ENCODE measurements around the gene IFT52. TPM values are rescaled to one million over a fixed set of nuclear protein-coding genes. Genes with fewer than 3 reads are reported as not detected.
"Not testable (repeated sequence)": the region's sequence is repeated elsewhere in the genome, so short reads cannot be mapped to it uniquely, and the experiment has no call there.

Gene IFT52
- total RNA-seq, 1 donor from 2014 or later, result 6.5 TPM

DNA sequence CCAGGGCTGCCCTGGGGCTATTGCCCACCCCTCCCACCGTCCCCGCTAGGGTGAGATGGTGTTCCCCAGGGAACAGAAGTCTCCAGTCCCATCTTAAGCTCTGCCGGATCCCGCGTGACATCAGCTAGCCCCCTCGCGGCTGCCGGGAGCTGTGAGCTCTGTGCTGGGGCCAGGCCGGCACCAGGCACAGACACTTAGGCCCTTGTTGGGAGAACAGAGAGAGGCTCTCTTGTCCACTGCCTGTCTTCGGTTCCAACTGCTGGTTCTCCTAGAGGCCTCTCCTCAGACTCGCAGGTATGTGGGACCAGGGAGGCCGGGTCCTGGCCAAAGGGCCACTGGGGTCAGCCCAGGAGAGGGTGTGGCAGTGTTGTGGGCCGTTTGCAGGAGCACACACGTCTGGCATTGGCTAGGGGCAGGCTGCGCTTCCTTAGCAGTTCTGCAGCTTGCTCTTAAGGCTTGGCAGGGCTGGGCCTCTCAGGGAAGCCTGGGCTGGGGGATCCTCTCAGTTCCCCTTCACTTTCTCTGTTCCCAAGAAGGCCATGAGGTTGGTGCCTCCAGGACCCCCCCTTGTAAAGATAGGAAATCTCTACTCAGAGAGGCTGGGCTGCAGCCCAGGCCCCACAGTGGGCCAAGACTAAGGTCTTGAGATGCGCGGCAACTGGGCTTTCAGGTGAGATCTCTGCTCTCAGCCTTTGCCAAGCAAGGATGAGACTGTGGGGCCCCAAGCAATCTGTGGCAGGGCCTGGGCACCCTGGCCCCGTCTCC lies 25.6 kb upstream of the IFT52 start:
- ATAC-seq (no peak), DNase-seq (ENCODE audit: missing footprints) (no peak)
- intact Hi-C loops (cut with DNase I), result no loop called here

DNA sequence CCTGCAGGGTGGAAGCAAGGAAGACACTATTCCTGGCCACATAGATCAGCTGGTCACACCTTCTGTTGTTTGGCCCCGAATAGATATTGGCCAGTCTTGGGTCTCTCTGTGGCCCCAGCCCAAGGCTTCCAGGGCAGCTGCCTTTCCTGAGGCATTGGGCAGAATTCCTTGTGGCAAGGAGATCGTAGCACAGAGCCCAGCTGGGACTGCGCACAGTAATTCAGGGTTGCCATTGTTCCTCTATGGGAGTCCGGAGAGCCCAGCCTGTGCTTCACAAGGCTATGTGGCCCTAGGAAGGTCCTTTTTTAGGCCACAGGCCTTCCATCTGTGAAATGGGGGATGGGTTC lies 25.0 kb upstream of the IFT52 start:
- intact Hi-C loops (cut with DNase I), result no loop called here

DNA sequence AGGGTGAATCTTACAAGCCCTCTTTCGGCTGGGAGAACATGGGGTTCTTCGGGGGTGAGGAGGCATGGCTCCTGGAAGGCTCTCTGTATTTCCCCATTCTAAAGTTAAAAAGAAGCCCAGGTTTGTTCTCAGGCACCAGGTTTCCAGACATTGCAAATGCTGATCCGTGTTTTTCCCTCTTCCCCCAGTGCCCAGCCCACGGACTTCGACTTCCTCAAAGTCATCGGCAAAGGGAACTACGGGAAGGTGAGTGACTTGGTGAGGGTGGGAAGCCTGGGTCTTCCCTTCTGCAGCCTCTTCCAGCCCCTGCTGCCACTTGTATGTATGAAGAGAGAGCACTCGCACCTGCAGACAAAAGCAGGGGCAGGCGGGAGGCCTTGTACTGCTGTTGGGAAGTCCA lies 23.3 kb upstream of the IFT52 start:
- intact Hi-C loops (cut with DNase I), result no loop called here
- ATAC-seq (no peak), DNase-seq (ENCODE audit: missing footprints) (no peak)

More for the DNA sequence above, 25.0 kb upstream of the IFT52 start:
- ATAC-seq (no peak), DNase-seq (ENCODE audit: missing footprints) (no peak)

DNA sequence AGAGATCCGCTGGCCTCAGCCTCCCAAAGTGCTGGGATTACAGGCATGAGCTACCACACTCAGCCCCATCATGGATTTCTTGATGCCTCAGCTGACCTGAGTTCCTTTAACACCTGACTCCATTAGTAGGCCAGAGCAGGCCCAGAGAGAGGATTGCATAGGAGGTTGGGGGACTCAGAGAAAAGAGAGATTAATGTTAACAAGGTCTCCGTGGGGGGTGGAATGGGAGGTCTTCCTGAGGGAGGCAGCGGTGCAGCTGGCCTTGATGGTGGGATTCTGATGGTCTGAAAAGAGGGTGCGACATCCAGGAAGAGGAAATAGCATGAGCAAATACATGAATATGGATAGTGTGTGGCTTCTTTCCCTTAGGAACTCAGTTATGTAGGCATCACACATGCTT lies 22.0 kb upstream of the IFT52 start:
- intact Hi-C loops (cut with DNase I), result no loop called here
- DNase-seq (ENCODE audit: missing footprints) (no peak), ATAC-seq (no peak)

DNA sequence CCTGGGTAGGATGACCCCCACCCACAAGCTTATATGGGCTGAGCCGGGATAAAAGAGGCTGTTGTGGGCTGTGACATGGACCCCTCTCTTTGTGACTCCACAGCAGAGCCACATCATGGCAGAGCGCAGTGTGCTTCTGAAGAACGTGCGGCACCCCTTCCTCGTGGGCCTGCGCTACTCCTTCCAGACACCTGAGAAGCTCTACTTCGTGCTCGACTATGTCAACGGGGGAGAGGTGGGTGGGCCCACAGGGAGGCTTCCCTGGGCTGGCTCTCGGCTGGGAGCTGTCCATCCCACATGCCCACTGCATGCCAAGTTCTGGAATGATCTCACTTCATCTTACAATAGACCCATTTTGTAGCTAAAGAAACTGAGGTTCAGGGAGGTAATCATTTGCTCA lies 21.5 kb upstream of the IFT52 start:
- intact Hi-C loops (cut with DNase I), result no loop called here
- DNase-seq (ENCODE audit: missing footprints) (no peak), ATAC-seq (no peak)

DNA sequence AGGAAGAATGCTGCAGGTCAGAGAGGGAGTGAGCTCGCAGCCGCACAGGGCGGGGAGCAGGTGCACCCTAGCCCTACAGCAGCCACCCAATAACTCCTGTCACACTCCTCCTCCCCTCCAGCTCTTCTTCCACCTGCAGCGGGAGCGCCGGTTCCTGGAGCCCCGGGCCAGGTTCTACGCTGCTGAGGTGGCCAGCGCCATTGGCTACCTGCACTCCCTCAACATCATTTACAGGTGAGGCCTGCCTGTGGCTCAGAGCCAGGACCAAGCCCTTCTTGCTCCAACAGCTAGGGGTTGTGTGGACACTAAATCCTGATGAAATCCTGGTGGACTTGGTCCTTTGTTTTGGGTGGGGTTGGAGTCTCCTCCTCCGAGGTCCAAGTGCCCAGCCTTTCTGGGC lies 20.2 kb upstream of the IFT52 start:
- intact Hi-C loops (cut with DNase I), result no loop called here
- no peak for DNase-seq (ENCODE audit: missing footprints)
- ATAC-seq, result no peak

DNA sequence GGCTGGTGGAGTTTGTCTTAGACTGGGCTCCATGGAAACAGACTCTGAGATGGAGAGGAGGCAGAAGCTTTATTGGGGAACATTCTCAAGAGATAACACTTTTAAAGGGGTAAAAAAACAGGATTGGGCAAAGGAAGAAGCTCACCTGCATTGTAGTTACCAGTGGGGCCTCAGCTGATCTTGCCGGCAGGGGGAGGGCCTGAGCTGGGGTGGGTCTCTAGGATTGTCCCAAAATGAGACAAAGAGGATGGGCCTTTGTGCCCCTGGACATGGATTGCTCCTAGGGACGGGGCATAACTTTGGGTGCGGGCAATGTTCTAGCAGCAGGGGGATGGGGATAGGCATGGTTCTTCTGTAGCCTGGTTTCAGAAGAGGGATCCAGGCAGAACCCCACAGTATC lies 19.4 kb upstream of the IFT52 start:
- DNase-seq (ENCODE audit: missing footprints), result no peak
- intact Hi-C loops (cut with DNase I), result no loop called here
- no peak for ATAC-seq

DNA sequence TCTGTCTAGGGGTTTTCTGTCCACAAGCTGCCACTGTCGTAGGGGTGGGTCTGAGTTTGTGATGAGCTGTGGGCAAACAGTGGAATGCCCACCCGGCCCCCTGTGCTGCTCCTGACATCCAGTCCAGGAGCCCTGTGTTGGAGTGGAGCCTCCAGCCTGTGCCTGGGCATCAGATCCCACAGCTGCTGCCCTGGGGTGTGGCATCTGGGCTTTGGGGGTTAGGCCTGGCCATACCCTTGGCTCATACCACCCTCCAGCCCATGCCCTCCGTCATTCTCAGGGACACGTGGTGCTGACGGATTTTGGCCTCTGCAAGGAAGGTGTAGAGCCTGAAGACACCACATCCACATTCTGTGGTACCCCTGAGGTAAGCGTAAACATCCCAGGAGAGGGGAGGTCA lies 19.0 kb upstream of the IFT52 start:
- no peak for ATAC-seq
- intact Hi-C loops (cut with DNase I), result no loop called here
- no peak for DNase-seq (ENCODE audit: missing footprints)

DNA sequence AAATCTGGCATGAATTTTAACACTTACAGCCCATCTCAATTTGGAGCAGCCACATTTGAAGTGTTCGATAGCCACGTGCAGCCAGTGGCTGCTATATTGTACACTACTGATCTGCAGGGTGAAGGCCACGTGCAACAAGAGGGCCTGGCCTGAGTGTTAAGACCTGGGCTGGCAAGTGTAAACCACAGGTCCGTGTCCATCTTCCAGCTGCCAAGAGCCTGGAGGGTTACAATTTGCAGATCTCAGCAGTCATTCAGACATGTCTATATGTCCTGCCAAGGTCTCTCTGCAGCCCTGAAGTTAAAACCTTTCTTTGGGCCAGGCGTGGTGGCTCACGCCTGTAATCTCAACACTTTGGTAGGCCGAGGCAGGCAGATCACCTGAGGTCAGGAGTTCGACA lies 17.8 kb upstream of the IFT52 start:
- ATAC-seq (no peak), DNase-seq (ENCODE audit: missing footprints) (no peak)
- intact Hi-C loops (cut with DNase I), result no loop called here

DNA sequence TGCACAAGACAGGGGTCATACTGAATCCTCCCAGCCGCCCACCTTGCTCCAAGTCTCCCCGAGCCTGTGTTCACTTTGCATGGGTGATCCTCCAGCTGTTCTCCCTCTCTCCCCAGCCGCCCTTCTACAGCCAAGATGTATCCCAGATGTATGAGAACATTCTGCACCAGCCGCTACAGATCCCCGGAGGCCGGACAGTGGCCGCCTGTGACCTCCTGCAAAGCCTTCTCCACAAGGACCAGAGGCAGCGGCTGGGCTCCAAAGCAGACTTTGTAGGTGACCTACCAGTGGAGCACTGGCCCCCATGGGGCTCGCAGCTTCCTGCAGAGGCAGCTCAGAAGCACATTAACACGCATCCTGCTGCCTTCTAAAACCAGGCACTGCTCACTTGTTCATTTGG lies 14.6 kb upstream of the IFT52 start:
- ATAC-seq, result peak; percentile 37

DNA sequence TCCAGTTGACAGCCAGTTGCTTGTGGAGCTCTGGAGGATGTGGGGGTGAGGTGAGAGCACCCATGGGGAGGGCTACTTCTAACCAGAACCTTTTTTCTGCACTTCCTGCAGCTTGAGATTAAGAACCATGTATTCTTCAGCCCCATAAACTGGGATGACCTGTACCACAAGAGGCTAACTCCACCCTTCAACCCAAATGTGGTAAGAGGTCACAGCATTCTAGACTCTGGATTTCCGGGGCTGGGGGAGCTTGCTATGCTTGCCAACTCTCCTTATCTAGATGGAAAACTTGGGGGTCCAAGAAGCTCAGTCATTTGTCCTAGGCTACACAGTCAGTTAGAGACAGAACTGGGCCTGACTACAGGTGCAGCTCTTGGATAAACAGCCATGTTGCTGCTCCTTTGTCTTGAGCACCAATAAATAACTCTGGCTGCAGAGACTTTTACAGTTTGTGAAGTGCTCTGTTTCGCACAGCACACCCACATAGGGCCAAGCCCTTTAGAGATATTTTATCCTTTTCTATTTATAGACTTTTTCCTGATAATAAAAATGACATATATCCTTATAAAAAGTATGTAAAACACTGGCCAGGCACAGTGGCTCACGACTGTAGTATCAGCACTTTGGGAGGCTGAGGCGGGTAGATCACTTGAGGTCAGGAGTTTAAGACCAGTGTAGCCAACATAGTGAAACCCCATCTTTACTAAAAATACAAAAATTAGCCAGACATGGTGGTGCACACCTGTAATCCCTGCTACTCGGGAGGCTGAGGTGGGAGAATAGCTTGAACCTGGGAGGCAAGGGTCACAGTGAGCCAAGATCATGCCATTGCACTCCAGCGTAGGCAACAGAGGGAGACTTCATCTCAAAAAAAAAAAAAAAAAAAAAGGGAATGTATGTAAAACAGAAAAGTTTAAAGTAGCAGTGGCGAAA lies 10.6 kb upstream of the IFT52 start:
- intact Hi-C loops (cut with DNase I), result no loop called here
- DNase-seq (ENCODE audit: missing footprints) (no peak), ATAC-seq (no peak)

More for the DNA sequence above, 14.6 kb upstream of the IFT52 start:
- no peak for DNase-seq (ENCODE audit: missing footprints)
- intact Hi-C loops (cut with DNase I), result no loop called here

DNA sequence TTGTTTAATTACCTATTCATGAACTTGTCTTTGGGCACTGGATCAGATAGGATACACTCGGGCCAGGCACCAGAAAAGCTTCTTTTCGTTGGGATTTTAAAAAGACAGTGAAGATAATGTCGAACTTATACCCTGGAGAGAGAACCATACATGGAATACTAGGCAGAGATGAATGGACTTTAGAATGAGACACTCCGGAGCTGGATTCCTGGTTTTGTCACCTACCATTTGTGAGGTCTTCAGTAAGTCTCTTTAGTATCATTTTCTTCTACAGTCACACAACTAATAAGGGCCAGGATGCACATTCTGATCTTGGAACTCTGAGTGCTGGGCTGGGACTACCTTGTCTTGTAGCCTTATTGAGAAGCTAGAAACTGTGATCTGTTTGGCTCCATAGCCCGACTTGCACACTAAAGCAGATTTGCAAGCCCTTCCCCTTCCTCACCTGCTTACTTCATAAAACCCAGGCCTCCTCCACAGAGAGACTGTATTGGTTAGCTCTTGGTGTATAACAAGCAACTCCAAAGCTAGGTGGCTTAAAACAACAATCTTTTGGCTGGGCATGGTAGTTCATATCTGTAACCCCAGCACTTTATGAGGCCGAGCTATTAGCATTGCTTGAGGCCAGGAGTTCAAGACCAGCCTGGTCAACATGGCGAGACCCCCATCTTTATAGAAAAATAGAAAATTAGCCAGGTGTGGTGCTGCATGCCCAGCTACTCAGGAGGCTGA lies 7.4 kb upstream of the IFT52 start:
- ATAC-seq (no peak), DNase-seq (ENCODE audit: missing footprints) (no peak)
- intact Hi-C loops (cut with DNase I), result no loop called here

DNA sequence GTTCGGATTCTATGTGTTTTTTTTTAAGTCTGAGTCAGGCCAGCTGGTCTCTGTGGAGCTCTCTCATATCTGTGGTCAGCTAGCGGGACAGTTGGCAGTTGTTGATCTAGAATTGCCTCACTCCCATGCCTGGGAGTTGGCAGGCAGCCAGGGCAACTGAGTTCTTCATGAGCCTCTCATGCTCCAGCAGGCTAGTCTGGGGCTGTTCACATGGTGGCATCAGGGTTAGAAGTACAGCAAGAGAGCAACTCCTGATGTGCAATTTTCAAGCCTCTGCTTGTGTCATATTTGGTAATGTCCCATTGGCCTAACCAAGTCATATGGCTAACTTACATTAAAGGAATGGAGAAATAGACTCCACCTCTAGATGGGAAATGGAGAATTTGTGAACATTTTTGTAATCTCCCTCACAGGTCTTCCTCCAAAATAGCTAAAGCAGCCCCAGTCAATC lies 6.7 kb upstream of the IFT52 start:
- intact Hi-C loops (cut with DNase I), result no loop called here
- DNase-seq (ENCODE audit: missing footprints) (peak; percentile 86), ATAC-seq (peak; percentile 31)

DNA sequence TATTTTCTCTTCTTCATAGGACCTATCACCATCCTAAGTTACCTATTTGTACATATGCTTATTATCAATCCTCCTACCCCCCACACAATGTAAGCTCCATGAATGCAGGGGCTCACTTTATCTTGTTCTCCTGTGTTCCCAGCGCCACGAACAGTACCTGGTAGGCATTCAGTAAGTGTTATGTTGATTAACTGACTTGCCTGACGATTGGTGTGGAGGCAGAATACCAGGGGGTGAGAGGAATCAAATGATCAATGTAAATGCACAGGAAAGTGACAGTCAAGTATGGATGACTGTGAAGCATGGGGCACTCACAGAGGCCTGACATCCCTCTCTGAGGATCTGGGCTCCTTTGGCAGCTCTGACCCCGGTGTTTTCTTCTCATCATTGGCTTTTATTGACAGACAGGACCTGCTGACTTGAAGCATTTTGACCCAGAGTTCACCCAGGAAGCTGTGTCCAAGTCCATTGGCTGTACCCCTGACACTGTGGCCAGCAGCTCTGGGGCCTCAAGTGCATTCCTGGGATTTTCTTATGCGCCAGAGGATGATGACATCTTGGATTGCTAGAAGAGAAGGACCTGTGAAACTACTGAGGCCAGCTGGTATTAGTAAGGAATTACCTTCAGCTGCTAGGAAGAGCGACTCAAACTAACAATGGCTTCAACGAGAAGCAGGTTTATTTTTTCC lies 6.1 kb upstream of the IFT52 start:
- DNase-seq (ENCODE audit: missing footprints) (no peak), ATAC-seq (no peak)
- intact Hi-C loops (cut with DNase I), result no loop called here

DNA sequence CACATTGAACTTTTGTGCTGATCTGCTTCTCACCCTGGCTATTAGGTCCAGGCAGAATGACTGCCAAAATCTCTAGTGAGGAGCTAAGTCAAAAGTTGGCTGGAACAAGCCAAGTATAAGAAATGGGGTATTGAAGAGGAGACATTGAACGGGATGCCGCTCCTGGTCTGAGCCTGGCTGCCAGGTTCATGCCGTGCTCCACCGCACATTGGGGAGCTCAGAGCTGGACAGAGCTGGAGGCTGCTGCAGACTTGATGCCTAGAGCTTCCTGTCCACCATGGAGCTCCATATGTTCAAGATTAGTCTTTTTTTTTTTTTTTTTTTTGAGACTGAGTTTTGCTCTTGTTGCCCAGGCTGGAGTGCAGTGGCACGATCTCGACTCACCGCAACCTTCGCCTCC lies 4.1 kb upstream of the IFT52 start:
- intact Hi-C loops (cut with DNase I), result no loop called here
- DNase-seq (ENCODE audit: missing footprints) (no peak), ATAC-seq (no peak)

DNA sequence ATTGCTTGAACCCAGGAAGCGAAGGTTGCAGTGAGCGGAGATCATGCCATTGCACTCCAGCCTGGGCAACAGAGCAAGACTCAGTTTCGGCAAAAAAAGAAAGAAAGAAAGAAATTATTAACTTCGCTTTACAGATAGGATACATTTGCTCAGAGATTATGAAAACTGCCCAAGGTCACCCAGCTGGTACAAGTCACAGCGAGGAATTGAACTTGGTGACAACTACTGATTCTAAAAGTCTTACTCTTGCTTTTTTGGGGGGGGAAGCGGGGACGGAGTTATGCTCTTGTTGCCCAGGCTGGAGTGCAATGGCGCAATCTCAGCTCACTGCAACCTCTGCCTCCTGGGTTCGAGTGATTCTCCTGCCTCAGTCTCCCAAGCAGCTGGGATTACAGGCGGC lies 2.2 kb upstream of the IFT52 start:
- DNase-seq (ENCODE audit: missing footprints); intact Hi-C loops (cut with DNase I); ATAC-seq: not testable (repeated sequence)

DNA sequence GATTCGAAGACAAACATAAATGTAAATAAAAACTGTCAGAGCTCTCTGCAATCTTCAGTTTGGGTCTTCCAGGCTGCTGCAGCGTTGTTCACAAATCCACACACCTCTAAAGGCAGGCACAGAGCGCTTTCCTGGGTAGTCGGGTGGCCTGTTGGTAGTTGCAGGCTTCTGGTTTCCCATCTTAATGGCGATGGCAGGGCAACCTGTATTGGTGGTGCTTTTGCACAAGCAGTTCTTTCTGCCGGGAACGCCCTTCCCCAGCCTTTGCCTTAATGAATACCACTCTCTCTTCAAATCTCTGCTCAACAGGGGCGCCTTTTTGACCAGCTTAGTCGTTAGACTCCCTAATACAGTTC lies 723 bp upstream of the IFT52 start:
- intact Hi-C loops (cut with DNase I), result loop anchor here (5.0 kb wide), 2 partner anchors 53 to 133 kb away; partner anchors contain the start of gene SRSF6
- ATAC-seq (peak; percentile 1), DNase-seq (ENCODE audit: missing footprints) (no peak)

DNA sequence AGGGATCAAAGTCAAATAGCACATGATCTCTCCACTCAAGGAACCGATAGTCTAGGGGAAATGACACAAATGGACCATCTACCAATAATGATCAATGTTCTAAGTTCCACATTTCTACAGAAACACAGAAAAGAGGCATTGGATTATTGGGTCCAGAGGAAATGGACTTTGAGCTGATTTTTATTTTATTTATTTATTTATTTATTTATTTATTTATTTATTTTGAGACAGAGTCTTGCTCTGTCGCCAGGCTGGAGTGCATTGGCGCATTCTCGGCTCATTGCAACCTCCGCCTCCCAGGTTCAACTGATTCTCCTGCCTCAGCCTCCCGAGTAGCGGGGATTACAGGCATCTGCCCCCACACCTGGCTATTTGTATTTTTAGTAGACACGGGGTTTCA lies 11.2 kb downstream of the IFT52 start:
- DNase-seq (ENCODE audit: missing footprints); ATAC-seq; intact Hi-C loops (cut with DNase I): not testable (repeated sequence)

DNA sequence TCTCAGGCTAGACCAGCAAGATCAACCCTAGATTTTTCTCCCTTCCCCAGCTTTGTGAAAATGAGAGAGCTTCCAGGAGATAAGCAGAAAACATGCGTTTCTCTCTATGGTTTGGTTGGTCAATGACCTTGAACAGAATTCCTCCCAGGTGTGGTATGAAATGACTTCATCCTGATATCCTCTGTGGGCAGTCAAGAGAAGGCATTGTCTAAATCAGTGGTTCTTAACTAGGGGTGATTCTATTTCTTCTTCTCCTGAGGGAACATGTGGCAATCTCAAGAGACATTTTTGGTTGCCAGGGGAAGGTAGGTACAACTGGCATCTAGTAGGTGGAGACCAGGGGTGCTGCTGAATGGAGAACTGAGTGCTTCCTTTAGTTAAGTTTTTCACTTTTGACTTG lies 12.4 kb downstream of the IFT52 start:
- intact Hi-C loops (cut with DNase I), result no loop called here
- DNase-seq (ENCODE audit: missing footprints) (no peak), ATAC-seq (no peak)
